Keratinocyte (primary cell): ENCODE data around the gene STK11IP.

ENCODE experiments used
- CTCF ChIP-seq, 3 experiments: IDR thresholded peaks in 1 of 3; conservative IDR thresholded peaks in 1 of 3; optimal IDR thresholded peaks in 1 of 3; 2 replicates in 2 of 3; 3 replicates in 1 of 3; pipeline versions ENCODE3 to v1.5.1; 2011; ENCODE audit warnings: low read length in 3 of 3, mild to moderate bottlenecking in 3 of 3, moderate library complexity in 2 of 3, control low read depth in 1 of 3, inconsistent platforms in 1 of 3; ENCODE audit not compliant: insufficient read depth in 2 of 3; ENCODE audit errors: extremely low read depth in 1 of 3
- EZH2 ChIP-seq: IDR thresholded peaks from one replicate; pipeline ENCODE4 v1.6.1; 2012; ENCODE audit warnings: inconsistent platforms, mild to moderate bottlenecking, low read length, moderate library complexity

- TF ChIP-seq CTCF (optimal IDR thresholded peaks at IDR 0.05 in 1 of 3, IDR thresholded peaks at IDR 0.05 in 1 of 3, conservative IDR thresholded peaks at IDR 0.05 in 1 of 3; ENCODE audit: extremely low read depth in 1 of 3, insufficient read depth in 2 of 3, low read length in 3 of 3) (no peak), EZH2 (no peak)
Observed at GRCh38 chr2:219629976-219630695, 32.5 kb downstream of the STK11IP start.
